ENCODE data around the gene TFF1. TPM values are rescaled to one million over a fixed set of nuclear protein-coding genes. Genes with fewer than 3 reads are reported as not detected.

The TFF1 gene
- total and polyA plus RNA-seq, 12 donors = not detected

DNA sequence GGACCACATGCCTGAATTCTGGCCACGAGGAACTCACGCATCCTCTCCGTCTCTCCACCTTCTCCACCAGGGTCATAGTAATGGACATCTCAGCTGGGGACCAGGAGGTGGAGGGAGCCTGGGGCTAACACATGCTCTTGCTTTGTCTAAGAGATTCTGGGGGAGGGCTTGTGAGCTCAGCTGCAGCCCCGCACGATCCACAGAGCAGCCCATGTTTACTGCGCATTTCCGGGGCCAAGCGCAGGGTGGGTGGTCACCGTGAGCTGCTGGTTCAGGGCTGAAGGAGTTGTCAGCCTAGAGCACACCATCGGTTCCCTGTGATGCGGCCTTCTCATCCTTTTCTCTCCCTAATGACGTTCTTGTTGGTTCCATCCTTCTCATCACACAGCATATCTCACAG, 8.1 kb downstream of the TFF1 start:
- DNase-seq (no peak), ATAC-seq (no peak)
- 91% methylated on average over 12 of the region's 12 CpGs for WGBS, 2 donors
- Histone ChIP-seq H3K27me3 (peaks cover 0 to 21% (median 8%) of the 10 kb centered on the region in 7 donors), H3K4me1 (no peaks in the 10 kb centered on the region), H3K9me3 (peaks cover 0 to 43% (median 8%) of the 10 kb centered on the region in 11 donors), H3K4me3 (no peak overlapping the region), H3K36me3 (no peaks in the 10 kb centered on the region), H3K27ac (no peak overlapping the region)
- TF ChIP-seq, protein P1, sequence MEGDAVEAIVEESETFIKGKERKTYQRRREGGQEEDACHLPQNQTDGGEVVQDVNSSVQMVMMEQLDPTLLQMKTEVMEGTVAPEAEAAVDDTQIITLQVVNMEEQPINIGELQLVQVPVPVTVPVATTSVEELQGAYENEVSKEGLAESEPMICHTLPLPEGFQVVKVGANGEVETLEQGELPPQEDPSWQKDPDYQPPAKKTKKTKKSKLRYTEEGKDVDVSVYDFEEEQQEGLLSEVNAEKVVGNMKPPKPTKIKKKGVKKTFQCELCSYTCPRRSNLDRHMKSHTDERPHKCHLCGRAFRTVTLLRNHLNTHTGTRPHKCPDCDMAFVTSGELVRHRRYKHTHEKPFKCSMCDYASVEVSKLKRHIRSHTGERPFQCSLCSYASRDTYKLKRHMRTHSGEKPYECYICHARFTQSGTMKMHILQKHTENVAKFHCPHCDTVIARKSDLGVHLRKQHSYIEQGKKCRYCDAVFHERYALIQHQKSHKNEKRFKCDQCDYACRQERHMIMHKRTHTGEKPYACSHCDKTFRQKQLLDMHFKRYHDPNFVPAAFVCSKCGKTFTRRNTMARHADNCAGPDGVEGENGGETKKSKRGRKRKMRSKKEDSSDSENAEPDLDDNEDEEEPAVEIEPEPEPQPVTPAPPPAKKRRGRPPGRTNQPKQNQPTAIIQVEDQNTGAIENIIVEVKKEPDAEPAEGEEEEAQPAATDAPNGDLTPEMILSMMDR (IDR thresholded peaks at IDR 0.05) = no peak
- intact Hi-C loops (cut with DNase I) = loop anchor here in 1 of 10 donors (1.0 kb wide), 1 partner anchor 13 kb away; no protein-coding TSS in a partner anchor

DNA sequence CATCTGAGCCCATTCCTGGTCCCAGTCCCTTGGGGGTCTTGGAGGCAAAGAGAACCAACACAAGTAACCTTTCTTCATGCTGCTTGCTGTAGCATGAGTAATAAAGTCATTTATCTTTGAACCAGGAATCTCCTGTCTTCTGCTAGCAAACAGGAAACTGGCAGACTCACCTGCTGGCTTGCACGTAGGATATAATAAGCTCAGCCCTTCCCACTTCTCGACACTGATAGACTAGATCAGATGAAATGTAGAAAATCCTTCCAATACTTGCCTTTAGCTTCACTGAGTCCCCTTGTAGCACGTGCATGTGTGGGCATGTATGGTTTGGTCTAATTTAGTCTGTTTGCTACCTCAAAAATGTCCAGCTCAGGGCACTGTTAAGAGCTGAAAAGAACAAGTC, 9.0 kb downstream of the TFF1 start:
- intact Hi-C loops (cut with DNase I) = no loop called here
- H3K4me1 ChIP-seq = no peaks in the 10 kb centered on the region
- no peaks in the 10 kb centered on the region for H3K36me3 ChIP-seq
- 62 to 63% methylated on average over 3 of the region's 3 CpGs for WGBS, 2 donors
- H3K27ac ChIP-seq = no peak overlapping the region
- ATAC-seq (no peak), DNase-seq (no peak)
- no peak overlapping the region for H3K4me3 ChIP-seq
- peaks cover 0 to 43% (median 8%) of the 10 kb centered on the region in 11 donors for H3K9me3 ChIP-seq
- TF ChIP-seq, protein P1 (IDR thresholded peaks at IDR 0.05) = no peak
- H3K27me3 ChIP-seq = peaks cover 0 to 12% (median 5%) of the 10 kb centered on the region in 7 donors

DNA sequence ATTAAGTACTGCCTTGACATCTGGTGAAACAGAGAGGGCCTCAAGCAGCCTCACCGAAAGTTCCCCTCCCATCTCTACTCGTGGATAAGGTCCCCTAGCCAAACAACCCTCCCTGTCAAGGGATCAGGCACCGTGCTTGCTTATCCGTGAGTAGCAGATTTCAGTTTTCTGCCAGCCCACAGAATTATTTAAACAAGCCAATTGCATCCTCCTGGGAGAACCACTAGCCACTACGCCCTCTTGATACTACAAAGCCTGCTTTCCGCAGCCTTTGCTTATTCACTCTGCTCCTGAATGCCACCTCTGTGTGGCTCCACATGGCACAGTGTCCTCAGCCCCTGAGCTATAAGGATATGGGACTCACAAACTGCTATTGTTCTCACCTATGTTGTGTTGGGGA, 9.7 kb downstream of the TFF1 start:
- Histone ChIP-seq H3K27ac (no peak overlapping the region), H3K27me3 (peaks cover 0 to 11% (median 3%) of the 10 kb centered on the region in 7 donors), H3K36me3 (no peaks in the 10 kb centered on the region), H3K4me1 (no peaks in the 10 kb centered on the region), H3K9me3 (peaks cover 0 to 43% (median 8%) of the 10 kb centered on the region in 11 donors), H3K4me3 (no peak overlapping the region)
- intact Hi-C loops (cut with DNase I) = no loop called here
- TF ChIP-seq, protein P1 (IDR thresholded peaks at IDR 0.05) = no peak
- 43 to 63% methylated on average over 6 of the region's 6 CpGs for whole genome bisulfite sequencing, 2 donors
- DNase-seq (no peak), ATAC-seq (no peak)

DNA sequence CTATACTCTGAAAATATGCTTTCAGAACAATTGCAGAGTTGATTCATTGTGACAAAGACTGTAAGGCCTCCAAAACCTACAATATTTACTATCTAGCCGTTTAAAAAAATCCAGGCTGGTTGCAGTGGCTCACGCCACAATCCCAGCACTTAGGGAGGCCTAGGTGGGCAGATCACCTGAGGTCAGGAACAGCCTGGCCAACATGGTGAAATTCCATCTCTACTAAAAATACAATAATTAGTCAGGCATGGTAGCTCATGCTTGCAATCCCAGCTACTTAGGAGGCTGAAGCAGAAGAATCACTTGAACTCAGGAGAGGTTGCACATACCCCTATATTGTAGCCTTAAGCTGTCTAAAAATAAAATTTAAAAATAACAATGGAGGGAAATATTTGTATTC, 10.3 kb downstream of the TFF1 start:
- intact Hi-C loops (cut with DNase I) = no loop called here
- TF ChIP-seq, protein P1 (IDR thresholded peaks at IDR 0.05) = no peak
- ATAC-seq (no peak), DNase-seq (no peak)
- Histone ChIP-seq H3K36me3 (no peaks in the 10 kb centered on the region), H3K4me3 (no peak overlapping the region), H3K4me1 (no peaks in the 10 kb centered on the region), H3K9me3 (peaks cover 0 to 43% (median 8%) of the 10 kb centered on the region in 11 donors), H3K27me3 (peaks cover 0 to 11% (median 3%) of the 10 kb centered on the region in 7 donors), H3K27ac (no peak overlapping the region)
- WGBS, 2 donors = 87 to 90% methylated on average over 2 of the region's 2 CpGs
